PC-3 (cell line): Measurements from ENCODE around the gene BRD4. TPM values are rescaled to one million over a fixed set of nuclear protein-coding genes. Genes with fewer than 3 reads are reported as not detected.
A peak's percentile ranks its signal among the peaks of the same experiment; 100 is the strongest.

ENCODE experiments used
- ATAC-seq: fragments of 200-7000 bp; cut with Tn5 transposase; 2 replicates; pipeline ENCODE4 v1.9.1; 2020; ENCODE audit warnings: mild to moderate bottlenecking, moderate library complexity
- BruUV-seq: library from RNA; stranded (reverse); fragments of 400-500 nt; replicated peaks from 2 replicates; lab custom pipeline; 2021; lab: Mats Ljungman, UMichigan
- CTCF ChIA-PET: fragments of 300-600 bp; sonication (Branson Sonifier 250); formaldehyde crosslinking; loops from one replicate; lab custom pipeline; 2022; ENCODE audit warnings: antibody characterized with exemption; lab: Charles Lee
- POLR2A ChIA-PET: fragments of 300-600 bp; sonication (Branson Sonifier 250); formaldehyde crosslinking; loops from one replicate; lab custom pipeline; 2022; ENCODE audit warnings: antibody characterized with exemption; ENCODE audit not compliant: unreplicated experiment; lab: Charles Lee
- DNase-seq: peaks from one replicate; pipeline ENCODE4 v3.0.0-alpha.2; 2015
- H2AFZ ChIP-seq: fragments of 300-600 bp; sonication (generic); 2 replicates; pipeline ENCODE4 v1.6.0; 2016; ENCODE audit warnings: antibody characterized with exemption, low read length
- H3F3A ChIP-seq: fragments of 300-600 bp; sonication (generic); one replicate; pipeline ENCODE4 v1.6.0; 2017; ENCODE audit warnings: antibody characterized with exemption, low read length, control low read depth, mild to moderate bottlenecking; ENCODE audit not compliant: unreplicated experiment
- H3K27ac ChIP-seq: fragments of 300-600 bp; sonication (generic); 2 replicates; pipeline ENCODE4 v1.5.1; 2016; ENCODE audit warnings: mild to moderate bottlenecking, low read length
- H3K27me3 ChIP-seq: fragments of 300-600 bp; sonication (generic); 2 replicates; pipeline ENCODE4 v1.6.1; 2016; ENCODE audit warnings: low read length, mixed read lengths
- H3K36me3 ChIP-seq: fragments of 300-600 bp; sonication (generic); 2 replicates; pipeline ENCODE4 v1.6.1; 2016; ENCODE audit warnings: low read depth, mixed run types, low read length, mixed read lengths
- H3K4me1 ChIP-seq: fragments of 300-600 bp; sonication (generic); 2 replicates; pipeline ENCODE4 v1.5.1; 2016; ENCODE audit warnings: low read length; ENCODE audit not compliant: insufficient read depth
- H3K4me2 ChIP-seq: fragments of 300-600 bp; sonication (generic); 2 replicates; pipeline ENCODE4 v1.6.0; 2016; ENCODE audit warnings: low read length
- H3K4me3 ChIP-seq: fragments of 300-600 bp; sonication (generic); 2 replicates; pipeline ENCODE4 v1.5.1; 2016; ENCODE audit warnings: mild to moderate bottlenecking, low read length, mixed read lengths
- H3K79me2 ChIP-seq: fragments of 300-600 bp; sonication (generic); 2 replicates; pipeline ENCODE4 v1.6.1; 2017; ENCODE audit warnings: low read length, mixed read lengths
- H3K9ac ChIP-seq: fragments of 300-600 bp; sonication (generic); 2 replicates; pipeline ENCODE4 v1.6.0; 2016; ENCODE audit warnings: mild to moderate bottlenecking, low read length
- H3K9me2 ChIP-seq: fragments of 300-600 bp; sonication (generic); replicated peaks from 2 replicates; pipeline ENCODE4 v1.6.1; 2016; ENCODE audit warnings: mixed run types, low read length, mixed read lengths
- H3K9me3 ChIP-seq: fragments of 300-600 bp; sonication (generic); 2 replicates; pipeline ENCODE4 v1.6.1; 2016; ENCODE audit warnings: low read length, mixed read lengths
- H4K20me1 ChIP-seq: fragments of 300-600 bp; sonication (generic); 2 replicates; pipeline ENCODE4 v1.6.1; 2016; ENCODE audit warnings: low read length, mixed read lengths
- CTCF ChIP-seq: fragments of 300-600 bp; sonication (generic); conservative IDR thresholded peaks from 2 replicates; pipeline ENCODE4 v1.5.1; 2017; ENCODE audit warnings: antibody characterized with exemption, low read depth, mild to moderate bottlenecking, low read length
- EZH2 ChIP-seq: fragments of 300-600 bp; sonication (generic); IDR thresholded peaks from one replicate; pipeline ENCODE4 v1.6.1; 2017; ENCODE audit warnings: antibody characterized with exemption, mild to moderate bottlenecking, low read length; ENCODE audit not compliant: unreplicated experiment
- EZH2phosphoT487 ChIP-seq: fragments of 300-600 bp; sonication (generic); IDR thresholded peaks from 2 replicates; pipeline ENCODE4 v1.6.1; 2018; ENCODE audit warnings: mild to moderate bottlenecking, antibody characterized with exemption, low read length, borderline replicate concordance
- intact Hi-C: fragments of 100-400 bp; cut with micrococcal nuclease; formaldehyde crosslinking; loops from 2 replicates; pipeline ENCODE4 v1.9.0; 2023
- total RNA-seq: library from RNA; depleted of rRNA; stranded (reverse); fragments of >200 nt; gene quantifications from 2 replicates; pipeline ENCODE4 v1.2.3, GENCODE V29; 2014

Gene BRD4
- total RNA-seq, 1 experiment from 2014 or later = 20.9 TPM

DNA sequence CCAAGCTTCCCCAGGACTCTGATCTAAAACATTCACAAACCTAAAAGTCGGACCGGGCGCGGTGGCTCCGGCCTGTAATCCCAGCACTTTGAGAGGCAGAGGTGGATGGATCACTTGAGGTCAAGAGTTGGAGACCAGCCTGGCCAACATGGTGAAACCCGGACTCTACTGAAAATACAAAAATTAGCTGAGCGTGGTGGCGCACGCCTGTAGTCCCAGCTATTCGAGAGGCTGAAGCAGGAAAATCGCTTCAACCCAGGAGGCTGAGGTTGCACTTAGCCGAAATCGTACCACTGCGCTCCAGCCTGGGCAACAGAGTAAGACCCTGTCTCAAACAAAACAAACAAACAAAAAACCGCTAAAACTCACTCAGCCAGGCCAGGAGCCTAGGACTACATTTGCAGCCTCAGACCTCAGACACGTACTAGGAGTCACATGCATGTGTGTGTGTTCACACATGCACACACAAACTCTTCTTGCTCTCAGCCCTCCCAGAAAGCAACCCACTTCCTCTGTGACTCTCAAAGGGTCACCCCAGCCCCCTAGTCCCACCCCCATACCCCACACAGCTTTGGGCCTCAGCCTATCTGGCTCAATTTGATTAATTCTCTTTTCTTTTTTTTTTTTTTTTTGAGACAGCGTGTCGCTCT, 130.8 kb downstream of the BRD4 start:
- Histone ChIP-seq H3K4me3 (peak overlapping the region; percentile 60), H3K4me1 (peaks cover 15% of the 10 kb centered on the region), H3F3A (no peaks in the 10 kb centered on the region), H3K9ac (no peak overlapping the region), H3K9me3 (no peaks in the 10 kb centered on the region), H3K4me2 (peak overlapping the region; percentile 82), H3K27me3 (no peaks in the 10 kb centered on the region), H2AFZ (peak overlapping the region; percentile 79), H3K79me2 (peaks cover 11% of the 10 kb centered on the region), H4K20me1 (no peaks in the 10 kb centered on the region), H3K27ac (no peak overlapping the region), H3K36me3 (no peaks in the 10 kb centered on the region), H3K9me2 (no peaks in the 10 kb centered on the region)
- POLR2A ChIA-PET = no interaction called here
- intact Hi-C loops = no loop called here
- CTCF ChIA-PET = no interaction called here
- TF ChIP-seq EZH2phosphoT487 (no peak), CTCF (no peak), EZH2 (no peak)
- BruUV-seq = no TSS peak
- DNase-seq (no peak), ATAC-seq (no peak)

- Histone ChIP-seq H3K4me3 (peak within 1 kb of the TSS; percentile 99), H3K4me2 (peak within 1 kb of the TSS; percentile 100), H3K79me2 (peaks cover 11% of the 10 kb centered on the region), H3K9me3 (no peaks in the 10 kb centered on the region), H2AFZ (peak within 1 kb of the TSS; percentile 79), H4K20me1 (no peaks in the 10 kb centered on the region), H3K36me3 (no peaks in the 10 kb centered on the region), H3K9me2 (no peaks in the 10 kb centered on the region), H3F3A (no peaks in the 10 kb centered on the region), H3K9ac (peak within 1 kb of the TSS; percentile 95), H3K4me1 (peaks cover 19% of the 10 kb centered on the region), H3K27me3 (no peaks in the 10 kb centered on the region), H3K27ac (peak within 1 kb of the TSS; percentile 73)
- no TSS peak for BruUV-seq
- TF ChIP-seq EZH2phosphoT487 (no peak), CTCF (no peak), EZH2 (no peak)
- ChIA-PET CTCF (no interaction called here), POLR2A (no interaction called here)
- ATAC-seq = peak; percentile 46
- intact Hi-C loops = no loop called here
- peak; percentile 28 for DNase-seq
These were observed 131.6 kb downstream of the BRD4 start, which contains the start of gene NOTCH3 for GRCh38 chr19:15200553-15201364. TSS of gene NOTCH3 (minus strand) at chr19:15200995. CDS start at chr19:15200905, 90 bp downstream.
